GM12878 (cell line): ENCODE measurements around the gene FAM118A. TPM values are rescaled to one million over a fixed set of nuclear protein-coding genes. Genes with fewer than 3 reads are reported as not detected.
A peak's percentile ranks its signal among the peaks of the same experiment; 100 is the strongest.

ENCODE experiments used
- BHLHE40 ChIP-seq, 2 experiments: fragments of 450-650 bp in 1 of 2; IDR thresholded peaks; 2 replicates each; pipeline ENCODE4 v1.6.1; 2011 to 2017; ENCODE audit warnings: low read depth in 2 of 2, borderline replicate concordance in 1 of 2, improper control_type of control experiment in 1 of 2, low read length in 1 of 2, mild to moderate bottlenecking in 1 of 2
- GATAD2B ChIP-seq: fragments of 450-650 bp; conservative IDR thresholded peaks from 2 replicates; pipeline ENCODE4 v1.6.1; 2017; ENCODE audit warnings: low read depth, mild to moderate bottlenecking, moderate library complexity
- KLF5 ChIP-seq: fragments of 450-650 bp; IDR thresholded peaks from 2 replicates; pipeline ENCODE4 v1.6.1; 2014; ENCODE audit warnings: mild to moderate bottlenecking; ENCODE audit not compliant: partially characterized antibody
- MTA3 ChIP-seq: IDR thresholded peaks from 2 replicates; pipeline ENCODE4 v1.6.1; 2012; ENCODE audit warnings: low read length, inconsistent platforms, borderline replicate concordance
- NBN ChIP-seq: fragments of 450-650 bp; IDR thresholded peaks from 2 replicates; pipeline ENCODE4 v1.6.1; 2016
- NFYA ChIP-seq: IDR thresholded peaks from 2 replicates; pipeline ENCODE4 v1.6.1; 2011; ENCODE audit warnings: low read depth, mild to moderate bottlenecking, low read length, improper control_type of control experiment, borderline replicate concordance
- RUNX3 ChIP-seq: IDR thresholded peaks from 2 replicates; pipeline ENCODE4 v1.6.1; 2012; ENCODE audit warnings: low read length, inconsistent platforms
- TCF12 ChIP-seq: IDR thresholded peaks from 2 replicates; pipeline ENCODE4 v1.6.1; 2011; ENCODE audit warnings: low read depth, mild to moderate bottlenecking, low read length
- TCF3 ChIP-seq: IDR thresholded peaks from 2 replicates; pipeline ENCODE4 v1.6.1; 2012; ENCODE audit warnings: low read depth, mild to moderate bottlenecking, low read length, borderline replicate concordance; ENCODE audit not compliant: insufficient read depth
- ZNF687 ChIP-seq: fragments of 450-650 bp; IDR thresholded peaks from 2 replicates; pipeline ENCODE4 v1.6.1; 2017; ENCODE audit warnings: mild to moderate bottlenecking, moderate library complexity
- ZSCAN29 ChIP-seq: fragments of 450-650 bp; IDR thresholded peaks from 2 replicates; pipeline ENCODE4 v1.6.1; 2017; ENCODE audit warnings: mild to moderate bottlenecking, moderate library complexity
- polyA plus RNA-seq, 11 experiments: library from polyadenylated mRNA; depleted of rRNA in 4 of 11; unstranded in 6 of 11; stranded (reverse) in 5 of 11; fragments of >200 nt; fragmentation: Nextera tagmentation in 4 of 11; fragmentation: Illumina TruSeq in 1 of 11; extraction: Ambion mirVana in 4 of 11; extraction: Trizol in 1 of 11; gene quantifications; 1 replicate in 1 of 11; 2 replicates in 10 of 11; pipeline versions ENCODE4 v1.2.1 to v1.2.3, GENCODE V29; 2011 to 2016; ENCODE audit warnings: inconsistent platforms in 2 of 11, missing spikeins in 2 of 11, low read depth in 1 of 11
- total RNA-seq, 4 experiments: library from RNA; depleted of rRNA in 3 of 4; stranded (reverse); fragments of >200 nt in 3 of 4; fragmentation: Illumina TruSeq in 1 of 4; extraction: Trizol in 1 of 4; gene quantifications; 2 replicates each; pipeline versions ENCODE4 v1.2.1 to v1.2.3, GENCODE V29; 2013 to 2021
- TF ChIP-seq, protein P1 (sequence below), 3 experiments: IDR thresholded peaks in 2 of 3; conservative IDR thresholded peaks in 1 of 3; 2 replicates each; pipeline ENCODE4 v1.5.1; 2011; ENCODE audit warnings: low read depth in 3 of 3, low read length in 3 of 3, mild to moderate bottlenecking in 3 of 3, control low read depth in 2 of 3, moderate library complexity in 2 of 3, inconsistent platforms in 1 of 3, mixed read lengths in 1 of 3; ENCODE audit not compliant: control insufficient read depth in 2 of 3, insufficient read depth in 1 of 3; ENCODE audit errors: extremely low read depth in 1 of 3
- TF ChIP-seq, protein P2 (sequence below): fragments of 450-650 bp; IDR thresholded peaks from 2 replicates; pipeline ENCODE4 v1.6.1; 2017; ENCODE audit warnings: low read depth, mild to moderate bottlenecking, moderate library complexity
- TF ChIP-seq, protein P3 (sequence below): IDR thresholded peaks from 2 replicates; pipeline ENCODE4 v1.6.1; 2012; ENCODE audit warnings: low read length, inconsistent platforms
- TF ChIP-seq, protein P4 (sequence below): fragments of 150-350 bp; IDR thresholded peaks from 2 replicates; pipeline ENCODE4 v1.6.1; 2016; ENCODE audit warnings: low read depth, low read length

Gene FAM118A
- total and polyA plus RNA-seq, 10 of the 15 experiments (the other 5 are each of a cell fraction or from before 2014, with no cell fraction given) = 17.4 to 332 (median 56.6) TPM

DNA sequence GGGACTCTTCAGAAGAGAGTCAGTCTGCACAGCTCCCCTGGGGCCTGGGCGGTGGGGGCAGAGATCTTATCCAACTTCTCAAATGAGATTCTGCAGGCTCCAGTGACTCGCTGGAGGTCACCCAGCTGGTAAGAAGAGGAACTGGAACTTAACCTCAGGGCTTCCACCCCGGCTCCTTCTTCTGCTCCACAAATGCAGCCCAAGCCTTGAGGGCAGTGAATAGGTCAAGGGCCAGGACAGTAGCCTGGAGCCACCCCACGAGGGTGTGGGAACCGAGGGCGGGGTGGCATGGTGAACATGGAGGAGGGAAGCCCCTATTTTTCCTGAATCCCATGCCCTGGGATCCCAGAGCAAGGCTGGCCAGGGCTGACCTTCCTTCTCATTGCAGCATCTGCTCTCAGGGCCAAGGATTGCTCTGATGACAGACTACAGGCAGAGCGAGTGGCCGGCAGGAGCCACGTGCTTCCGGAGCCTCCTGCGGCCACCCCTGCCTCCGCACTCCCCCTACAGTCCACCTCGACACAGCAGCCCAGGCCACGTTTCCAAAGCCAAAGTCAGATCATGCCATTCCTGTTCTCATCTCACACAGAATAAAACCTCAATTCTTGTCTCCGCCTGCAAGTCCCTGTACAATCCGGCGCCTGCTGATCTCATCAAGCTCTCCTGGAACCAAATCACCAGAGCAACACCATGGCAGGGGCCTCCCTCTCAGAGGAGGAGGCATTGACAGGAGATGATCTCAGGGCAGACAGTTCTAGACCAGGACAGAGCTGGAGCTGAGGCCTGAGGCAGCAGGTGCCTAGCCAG lies 46.1 kb upstream of the FAM118A start (continued):
- no peak for TF ChIP-seq KLF5
- peak; percentile 98 for TF ChIP-seq TCF12
- TF ChIP-seq, protein P1, sequence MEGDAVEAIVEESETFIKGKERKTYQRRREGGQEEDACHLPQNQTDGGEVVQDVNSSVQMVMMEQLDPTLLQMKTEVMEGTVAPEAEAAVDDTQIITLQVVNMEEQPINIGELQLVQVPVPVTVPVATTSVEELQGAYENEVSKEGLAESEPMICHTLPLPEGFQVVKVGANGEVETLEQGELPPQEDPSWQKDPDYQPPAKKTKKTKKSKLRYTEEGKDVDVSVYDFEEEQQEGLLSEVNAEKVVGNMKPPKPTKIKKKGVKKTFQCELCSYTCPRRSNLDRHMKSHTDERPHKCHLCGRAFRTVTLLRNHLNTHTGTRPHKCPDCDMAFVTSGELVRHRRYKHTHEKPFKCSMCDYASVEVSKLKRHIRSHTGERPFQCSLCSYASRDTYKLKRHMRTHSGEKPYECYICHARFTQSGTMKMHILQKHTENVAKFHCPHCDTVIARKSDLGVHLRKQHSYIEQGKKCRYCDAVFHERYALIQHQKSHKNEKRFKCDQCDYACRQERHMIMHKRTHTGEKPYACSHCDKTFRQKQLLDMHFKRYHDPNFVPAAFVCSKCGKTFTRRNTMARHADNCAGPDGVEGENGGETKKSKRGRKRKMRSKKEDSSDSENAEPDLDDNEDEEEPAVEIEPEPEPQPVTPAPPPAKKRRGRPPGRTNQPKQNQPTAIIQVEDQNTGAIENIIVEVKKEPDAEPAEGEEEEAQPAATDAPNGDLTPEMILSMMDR (IDR thresholded peaks at IDR 0.05 in 2 of 3, conservative IDR thresholded peaks at IDR 0.05 in 1 of 3; ENCODE audit: control insufficient read depth in 2 of 3, extremely low read depth in 1 of 3, insufficient read depth in 1 of 3, low read depth in 3 of 3, low read length in 3 of 3) = peak; percentile 69 to 92 (median 79)
- TF ChIP-seq NBN = 0 out of 2 replicates have a peak, but pooled peaks have one; percentile 43
- TF ChIP-seq ZSCAN29 = no peak
- TF ChIP-seq NFYA = no peak
- peak; percentile 84 for TF ChIP-seq RUNX3
- peak; percentile 82 for TF ChIP-seq ZNF687
- TF ChIP-seq, protein P2, sequence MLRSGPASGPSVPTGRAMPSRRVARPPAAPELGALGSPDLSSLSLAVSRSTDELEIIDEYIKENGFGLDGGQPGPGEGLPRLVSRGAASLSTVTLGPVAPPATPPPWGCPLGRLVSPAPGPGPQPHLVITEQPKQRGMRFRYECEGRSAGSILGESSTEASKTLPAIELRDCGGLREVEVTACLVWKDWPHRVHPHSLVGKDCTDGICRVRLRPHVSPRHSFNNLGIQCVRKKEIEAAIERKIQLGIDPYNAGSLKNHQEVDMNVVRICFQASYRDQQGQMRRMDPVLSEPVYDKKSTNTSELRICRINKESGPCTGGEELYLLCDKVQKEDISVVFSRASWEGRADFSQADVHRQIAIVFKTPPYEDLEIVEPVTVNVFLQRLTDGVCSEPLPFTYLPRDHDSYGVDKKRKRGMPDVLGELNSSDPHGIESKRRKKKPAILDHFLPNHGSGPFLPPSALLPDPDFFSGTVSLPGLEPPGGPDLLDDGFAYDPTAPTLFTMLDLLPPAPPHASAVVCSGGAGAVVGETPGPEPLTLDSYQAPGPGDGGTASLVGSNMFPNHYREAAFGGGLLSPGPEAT = 0 out of 2 replicates have a peak, but pooled peaks have one; percentile 36
- TF ChIP-seq, protein P3, sequence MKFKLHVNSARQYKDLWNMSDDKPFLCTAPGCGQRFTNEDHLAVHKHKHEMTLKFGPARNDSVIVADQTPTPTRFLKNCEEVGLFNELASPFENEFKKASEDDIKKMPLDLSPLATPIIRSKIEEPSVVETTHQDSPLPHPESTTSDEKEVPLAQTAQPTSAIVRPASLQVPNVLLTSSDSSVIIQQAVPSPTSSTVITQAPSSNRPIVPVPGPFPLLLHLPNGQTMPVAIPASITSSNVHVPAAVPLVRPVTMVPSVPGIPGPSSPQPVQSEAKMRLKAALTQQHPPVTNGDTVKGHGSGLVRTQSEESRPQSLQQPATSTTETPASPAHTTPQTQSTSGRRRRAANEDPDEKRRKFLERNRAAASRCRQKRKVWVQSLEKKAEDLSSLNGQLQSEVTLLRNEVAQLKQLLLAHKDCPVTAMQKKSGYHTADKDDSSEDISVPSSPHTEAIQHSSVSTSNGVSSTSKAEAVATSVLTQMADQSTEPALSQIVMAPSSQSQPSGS = peak; percentile 64; the same call in 1 of the 2 replicates
- peak; percentile 50; the same call in 1 of the 2 replicates for TF ChIP-seq MTA3
- TF ChIP-seq GATAD2B = peak; percentile 69
- TF ChIP-seq, protein P4, sequence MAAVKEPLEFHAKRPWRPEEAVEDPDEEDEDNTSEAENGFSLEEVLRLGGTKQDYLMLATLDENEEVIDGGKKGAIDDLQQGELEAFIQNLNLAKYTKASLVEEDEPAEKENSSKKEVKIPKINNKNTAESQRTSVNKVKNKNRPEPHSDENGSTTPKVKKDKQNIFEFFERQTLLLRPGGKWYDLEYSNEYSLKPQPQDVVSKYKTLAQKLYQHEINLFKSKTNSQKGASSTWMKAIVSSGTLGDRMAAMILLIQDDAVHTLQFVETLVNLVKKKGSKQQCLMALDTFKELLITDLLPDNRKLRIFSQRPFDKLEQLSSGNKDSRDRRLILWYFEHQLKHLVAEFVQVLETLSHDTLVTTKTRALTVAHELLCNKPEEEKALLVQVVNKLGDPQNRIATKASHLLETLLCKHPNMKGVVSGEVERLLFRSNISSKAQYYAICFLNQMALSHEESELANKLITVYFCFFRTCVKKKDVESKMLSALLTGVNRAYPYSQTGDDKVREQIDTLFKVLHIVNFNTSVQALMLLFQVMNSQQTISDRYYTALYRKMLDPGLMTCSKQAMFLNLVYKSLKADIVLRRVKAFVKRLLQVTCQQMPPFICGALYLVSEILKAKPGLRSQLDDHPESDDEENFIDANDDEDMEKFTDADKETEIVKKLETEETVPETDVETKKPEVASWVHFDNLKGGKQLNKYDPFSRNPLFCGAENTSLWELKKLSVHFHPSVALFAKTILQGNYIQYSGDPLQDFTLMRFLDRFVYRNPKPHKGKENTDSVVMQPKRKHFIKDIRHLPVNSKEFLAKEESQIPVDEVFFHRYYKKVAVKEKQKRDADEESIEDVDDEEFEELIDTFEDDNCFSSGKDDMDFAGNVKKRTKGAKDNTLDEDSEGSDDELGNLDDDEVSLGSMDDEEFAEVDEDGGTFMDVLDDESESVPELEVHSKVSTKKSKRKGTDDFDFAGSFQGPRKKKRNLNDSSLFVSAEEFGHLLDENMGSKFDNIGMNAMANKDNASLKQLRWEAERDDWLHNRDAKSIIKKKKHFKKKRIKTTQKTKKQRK = no peak
- peak; percentile 49 to 61; a peak in 2 of 4 replicates for TF ChIP-seq BHLHE40 (IDR thresholded peaks at IDR 0.05; ENCODE audit: borderline replicate concordance in 1 of 2, low read depth in 2 of 2, low read length in 1 of 2)
- TF ChIP-seq TCF3 = peak; percentile 86
